Brain microvascular endothelial cell (primary cell): ENCODE data around the gene FAM83F.

ENCODE experiments used
- DNase-seq: peaks from one replicate; pipeline ENCODE4 v3.0.0-alpha.2; 2020
- H3K27ac ChIP-seq: fragments of 250-450 bp; sonication (Bioruptor Pico); 2 replicates; pipeline ENCODE4 v1.5.1; 2020; ENCODE audit warnings: mild to moderate bottlenecking, moderate library complexity
- H3K27me3 ChIP-seq: fragments of 250-450 bp; sonication (Bioruptor Pico); replicated peaks from 2 replicates; pipeline ENCODE4 v1.5.1; 2020; ENCODE audit warnings: mild to moderate bottlenecking
- H3K36me3 ChIP-seq: fragments of 250-450 bp; sonication (Bioruptor Pico); replicated peaks from 2 replicates; pipeline ENCODE4 v1.5.1; 2020; ENCODE audit warnings: mild to moderate bottlenecking
- H3K4me3 ChIP-seq: 2 replicates; pipeline ENCODE4 v1.5.1; 2011; ENCODE audit warnings: low read depth, mild to moderate bottlenecking, control low read depth, low read length, moderate library complexity
- CTCF ChIP-seq: IDR thresholded peaks from 2 replicates; pipeline ENCODE4 v1.5.1; 2011; ENCODE audit warnings: low read depth, mild to moderate bottlenecking, moderate library complexity, low read length, control low read depth, inconsistent platforms; ENCODE audit errors: missing control alignments
- in situ Hi-C: cut with HindIII; loops from 2 replicates; pipeline ENCODE4 v1.10.0; 2017; ENCODE audit warnings: low sequenced_read_pairs, low pct_ligation_motif_present

Gene FAM83F

GRCh38 chr22:40036126-40036525 is 41.4 kb downstream of the FAM83F start:
- no peaks in the 10 kb centered on the region for H3K36me3 ChIP-seq
- no peak overlapping the region for H3K4me3 ChIP-seq
- peaks cover 17% of the 10 kb centered on the region for H3K27me3 ChIP-seq
- DNase-seq, result no peak
- no peak for TF ChIP-seq CTCF
- H3K27ac ChIP-seq, result no peak overlapping the region
- in situ Hi-C loops, result no loop called here

GRCh38 chr22:40036591-40037225 is 42.0 kb downstream of the FAM83F start:
- Histone ChIP-seq H3K27ac (no peak overlapping the region), H3K36me3 (no peaks in the 10 kb centered on the region), H3K27me3 (peaks cover 17% of the 10 kb centered on the region), H3K4me3 (no peak overlapping the region)
- DNase-seq, result peak; percentile 49
- TF ChIP-seq CTCF, result peak; percentile 90
- in situ Hi-C loops, result no loop called here

- H3K27me3 ChIP-seq, result peaks cover 17% of the 10 kb centered on the region
- no peaks in the 10 kb centered on the region for H3K36me3 ChIP-seq
- DNase-seq, result no peak
- H3K4me3 ChIP-seq, result no peak overlapping the region
- no peak for TF ChIP-seq CTCF
- in situ Hi-C loops, result no loop called here
- H3K27ac ChIP-seq, result no peak overlapping the region
Measured at GRCh38 chr22:40037320-40037719, 42.6 kb downstream of the FAM83F start.

DNA sequence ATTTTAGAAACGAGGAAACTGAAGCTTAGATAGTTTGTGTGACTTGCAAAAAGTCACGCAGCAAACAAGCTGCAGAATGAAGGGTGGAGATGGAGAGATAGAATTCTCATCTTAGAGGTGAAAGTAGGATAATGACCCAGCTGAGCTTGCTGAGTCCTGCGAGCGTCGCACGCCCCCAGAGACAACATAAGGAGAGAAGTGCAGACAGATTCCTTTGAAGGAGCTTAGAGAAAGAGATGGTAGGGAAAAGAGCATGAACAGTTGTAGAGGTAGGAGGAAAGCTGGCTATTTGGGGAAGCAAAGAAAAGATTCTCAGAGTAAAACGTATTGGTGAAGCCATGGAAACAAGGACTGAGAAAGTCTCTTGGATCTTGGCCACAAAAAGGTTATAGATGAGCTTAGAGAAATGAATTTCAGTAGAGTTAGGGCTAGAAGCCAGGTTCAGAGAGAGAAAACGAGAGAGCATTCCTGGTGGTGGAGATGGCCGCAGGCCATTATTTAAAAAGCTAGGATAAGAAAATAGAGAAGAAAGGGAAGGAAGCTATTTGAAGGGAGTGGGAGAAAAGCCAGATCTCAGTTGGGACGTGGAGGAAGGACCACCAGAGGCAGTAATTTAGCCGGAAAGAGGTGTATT is 44.8 kb downstream of the FAM83F start:
- no peak overlapping the region for H3K4me3 ChIP-seq
- TF ChIP-seq CTCF, result no peak
- H3K27ac ChIP-seq, result no peak overlapping the region
- no peaks in the 10 kb centered on the region for H3K36me3 ChIP-seq
- H3K27me3 ChIP-seq, result peaks cover 14% of the 10 kb centered on the region
- no peak for DNase-seq
- in situ Hi-C loops, result no loop called here

GRCh38 chr22:40040927-40041326 is 46.2 kb downstream of the FAM83F start:
- in situ Hi-C loops, result no loop called here
- Histone ChIP-seq H3K4me3 (no peak overlapping the region), H3K36me3 (no peaks in the 10 kb centered on the region), H3K27ac (no peak overlapping the region), H3K27me3 (peaks cover 14% of the 10 kb centered on the region)
- DNase-seq, result peak; percentile 47
- no peak for TF ChIP-seq CTCF
